Activated B cell treated with CpG ODN at 0.5 μM for 24 hours (primary cell): Measurements from ENCODE around the gene FCSK. TPM values are rescaled to one million over a fixed set of nuclear protein-coding genes. Genes with fewer than 3 reads are reported as not detected.
"Not testable (repeated sequence)": the region's sequence is repeated elsewhere in the genome, so short reads cannot be mapped to it uniquely, and the experiment has no call there.

ENCODE experiments used
- ATAC-seq: fragments of 200-7000 bp; cut with Tn5 transposase; one replicate; pipeline ENCODE4 v1.10.0; 2021; ENCODE audit warnings: low read depth, mild to moderate bottlenecking, moderate library complexity
- CTCF ChIA-PET: fragments of 350-600 bp; sonication (Branson Sonifier 250); formaldehyde crosslinking; loops from one replicate; lab custom pipeline; 2021; ENCODE audit warnings: antibody characterized with exemption; lab: Charles Lee
- POLR2A ChIA-PET: fragments of 350-600 bp; sonication (Branson Sonifier 250); formaldehyde crosslinking; loops from one replicate; lab custom pipeline; 2021; ENCODE audit warnings: antibody characterized with exemption; lab: Charles Lee
- DNase-seq: peaks from one replicate; pipeline ENCODE4 v3.0.0; 2022
- H3K27ac Mint-ChIP-seq: one replicate; pipeline ENCODE4 v1.8.0; 2020; ENCODE audit warnings: mixed read lengths
- H3K27me3 Mint-ChIP-seq: one replicate; pipeline ENCODE4 v1.8.0; 2021; ENCODE audit warnings: mixed read lengths
- H3K36me3 Mint-ChIP-seq: one replicate; pipeline ENCODE4 v1.8.0; 2021; ENCODE audit warnings: low read depth, mixed read lengths
- H3K4me1 Mint-ChIP-seq: one replicate; pipeline ENCODE4 v1.8.0; 2021; ENCODE audit warnings: mixed read lengths
- H3K4me3 Mint-ChIP-seq: one replicate; pipeline ENCODE4 v1.8.0; 2020; ENCODE audit warnings: mild to moderate bottlenecking, mixed read lengths
- H3K9me3 Mint-ChIP-seq: one replicate; pipeline ENCODE4 v1.8.0; 2020; ENCODE audit warnings: mixed read lengths
- CTCF ChIP-seq: fragments of 200-600 bp; IDR thresholded peaks from one replicate; pipeline ENCODE4 v1.8.0; 2022; ENCODE audit warnings: antibody characterized with exemption, mild to moderate bottlenecking
- intact Hi-C: fragments of 100-400 bp; cut with micrococcal nuclease; formaldehyde crosslinking; loops from one replicate; pipeline ENCODE4 v1.15.1; 2024
- total RNA-seq: library from RNA; stranded (reverse); gene quantifications from 2 replicates; pipeline ENCODE4 v1.2.3, GENCODE V29; 2022

Gene FCSK
- total RNA-seq, 1 donor from 2014 or later: 21.4 TPM

GRCh38 chr16:70448075-70448474 lies 6.3 kb upstream of the FCSK start:
- Mint-ChIP-seq H3K4me1 (peaks cover 7% of the 10 kb centered on the region), H3K4me3 (no peak overlapping the region), H3K27ac (no peak overlapping the region), H3K27me3 (no peaks in the 10 kb centered on the region), H3K9me3 (no peaks in the 10 kb centered on the region), H3K36me3 (no peaks in the 10 kb centered on the region)
- ChIA-PET POLR2A (interaction anchor here (1.3 kb wide), 1 partner anchor 68 kb away, joined by 3 read pairs; no protein-coding TSS in a partner anchor), CTCF (no interaction called here)
- intact Hi-C loops: no loop called here
- DNase-seq (no peak), ATAC-seq (no peak)
- TF ChIP-seq CTCF: no peak

GRCh38 chr16:70450142-70451003 lies 4.0 kb upstream of the FCSK start:
- not testable (repeated sequence) for DNase-seq, H3K9me3 Mint-ChIP-seq, H3K27me3 Mint-ChIP-seq, H3K36me3 Mint-ChIP-seq, ATAC-seq, H3K4me3 Mint-ChIP-seq, H3K27ac Mint-ChIP-seq
- ChIA-PET POLR2A (interaction anchor here (0.6 kb wide), 1 partner anchor 35 kb away, joined by 7 read pairs; no protein-coding TSS in a partner anchor), CTCF (interaction anchor here (0.6 kb wide), 1 partner anchor 50 kb away, joined by 3 read pairs; no protein-coding TSS in a partner anchor)
- H3K4me1 Mint-ChIP-seq: peaks cover 18% of the 10 kb centered on the region
- intact Hi-C loops: loop anchor here (5.0 kb wide), 1 partner anchor 33 kb away; no protein-coding TSS in a partner anchor

GRCh38 chr16:70451004-70451340 lies 3.4 kb upstream of the FCSK start:
- H3K4me1 Mint-ChIP-seq: peaks cover 18% of the 10 kb centered on the region
- H3K4me3 Mint-ChIP-seq, H3K36me3 Mint-ChIP-seq, DNase-seq, ATAC-seq, H3K27ac Mint-ChIP-seq, H3K27me3 Mint-ChIP-seq, H3K9me3 Mint-ChIP-seq, POLR2A ChIA-PET: not testable (repeated sequence)
- intact Hi-C loops: loop anchor here (5.0 kb wide), 1 partner anchor 34 kb away; no protein-coding TSS in a partner anchor
- CTCF ChIA-PET: interaction anchor here (0.6 kb wide), 1 partner anchor 51 kb away, joined by 3 read pairs; no protein-coding TSS in a partner anchor

- no peaks in the 10 kb centered on the region for H3K9me3 Mint-ChIP-seq
- H3K27ac Mint-ChIP-seq: peak overlapping the region; percentile 89
- ATAC-seq (no peak), DNase-seq (no peak)
- H3K4me3 Mint-ChIP-seq: peak overlapping the region; percentile 88
- H3K4me1 Mint-ChIP-seq: peaks cover 16% of the 10 kb centered on the region
- H3K27me3 Mint-ChIP-seq: no peaks in the 10 kb centered on the region
- no peak for TF ChIP-seq CTCF
- ChIA-PET CTCF (interaction anchor here (0.7 to 1.8 kb wide), 5 partner anchors 15 to 72 kb away, joined by 3 to 10 read pairs (median 4); partner anchors contain the start of gene ST3GAL2), POLR2A (interaction anchor here (0.5 to 3.6 kb wide), 13 partner anchors 15 to 165 kb away, joined by 3 to 85 read pairs (median 7); partner anchors contain the start of genes AARS1 and ST3GAL2)
- peaks cover 2% of the 10 kb centered on the region for H3K36me3 Mint-ChIP-seq
- intact Hi-C loops: loop anchor here (5.0 kb wide), 1 partner anchor 36 kb away; no protein-coding TSS in a partner anchor
Measured at GRCh38 chr16:70453117-70453891, 1.1 kb upstream of the FCSK start.

GRCh38 chr16:70453892-70454221 lies 538 bp upstream of the FCSK start:
- Mint-ChIP-seq H3K9me3 (no peaks in the 10 kb centered on the region), H3K4me1 (peaks cover 16% of the 10 kb centered on the region), H3K36me3 (peaks cover 2% of the 10 kb centered on the region), H3K4me3 (peak overlapping the region; percentile 88), H3K27ac (peak overlapping the region; percentile 89), H3K27me3 (no peaks in the 10 kb centered on the region)
- no peak for TF ChIP-seq CTCF
- ATAC-seq: peak; percentile 5
- ChIA-PET CTCF (interaction anchor here (0.7 to 1.8 kb wide), 5 partner anchors 16 to 73 kb away, joined by 3 to 10 read pairs (median 4); partner anchors contain the start of gene ST3GAL2), POLR2A (interaction anchor here (0.5 to 3.6 kb wide), 16 partner anchors 15 to 165 kb away, joined by 3 to 85 read pairs (median 6); partner anchors contain the start of genes AARS1, DDX19A and ST3GAL2)
- intact Hi-C loops: loop anchor here (1.0 to 5.0 kb wide), 6 partner anchors 15 to 73 kb away; partner anchors contain the start of genes COG4, SF3B3 and ST3GAL2
- DNase-seq: no peak
